GM18520 (cell line): ENCODE results near the gene WWOX.

ENCODE experiments used
- ATAC-seq: cut with Tn5 transposase; IDR thresholded peaks from one replicate; pipeline ENCODE4 v1.9.1; 2021; ENCODE audit not compliant: unreplicated experiment

The WWOX gene

GRCh38 chr16:78292086-78292843 is 192.8 kb downstream of the WWOX start:
- no peak for ATAC-seq

DNA sequence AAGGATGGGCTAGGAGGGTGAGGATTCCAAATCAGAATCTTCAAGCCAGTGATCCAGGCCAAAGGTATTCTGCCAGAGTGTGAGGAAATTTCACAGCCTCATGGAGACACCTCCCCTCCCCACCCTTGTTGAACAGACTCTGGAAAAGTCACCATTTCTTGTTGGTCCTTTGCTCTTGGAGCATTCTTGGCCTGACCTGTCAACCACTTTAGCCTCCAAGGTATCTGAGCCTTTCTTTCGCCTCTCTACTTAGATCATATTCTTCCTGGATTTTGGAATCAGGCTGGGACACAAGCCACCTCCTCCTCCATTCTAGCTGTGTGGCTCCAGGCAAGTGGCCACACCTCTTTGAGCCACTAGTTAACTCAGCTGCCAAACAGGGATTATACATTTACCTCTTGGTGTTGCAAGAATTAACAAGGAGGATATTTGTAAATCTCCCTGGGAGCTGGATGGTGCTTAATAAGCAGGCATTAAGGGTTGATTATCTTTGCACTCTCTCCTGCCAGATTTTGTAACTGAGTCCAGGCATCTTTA is 193.5 kb downstream of the WWOX start:
- ATAC-seq, result no peak

DNA sequence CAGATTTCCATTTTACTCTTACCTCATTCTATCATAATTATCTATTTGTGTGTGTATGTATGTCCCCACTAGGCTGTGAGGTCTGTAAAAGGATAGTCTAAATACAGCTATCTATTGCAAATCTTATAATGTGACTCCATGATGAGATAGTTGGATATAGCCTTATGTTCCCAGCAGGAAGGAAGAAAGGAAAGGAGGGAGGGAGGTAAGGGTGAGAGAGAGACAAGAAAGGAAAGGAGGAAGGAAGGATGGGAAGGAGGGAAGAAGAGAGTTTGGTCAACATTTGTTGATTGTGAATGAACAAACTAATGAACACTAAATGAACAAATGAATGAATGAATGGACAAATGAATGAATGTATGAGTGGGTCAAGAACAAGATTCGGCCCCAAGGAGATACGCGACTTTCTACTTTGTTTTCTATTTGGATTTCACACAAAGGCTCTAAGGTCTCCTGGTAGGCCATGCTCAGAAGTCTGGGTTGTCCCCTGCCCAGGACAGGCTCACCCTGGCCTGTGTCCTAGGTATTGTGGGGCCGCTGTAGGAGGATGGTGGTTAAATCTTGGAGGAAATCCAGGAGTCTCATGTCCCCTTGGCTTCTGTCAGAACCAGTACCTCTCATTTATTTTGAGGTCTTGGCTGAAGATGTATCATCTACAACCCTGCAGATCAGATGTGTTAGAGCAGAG is 195.2 kb downstream of the WWOX start:
- ATAC-seq, result no peak

DNA sequence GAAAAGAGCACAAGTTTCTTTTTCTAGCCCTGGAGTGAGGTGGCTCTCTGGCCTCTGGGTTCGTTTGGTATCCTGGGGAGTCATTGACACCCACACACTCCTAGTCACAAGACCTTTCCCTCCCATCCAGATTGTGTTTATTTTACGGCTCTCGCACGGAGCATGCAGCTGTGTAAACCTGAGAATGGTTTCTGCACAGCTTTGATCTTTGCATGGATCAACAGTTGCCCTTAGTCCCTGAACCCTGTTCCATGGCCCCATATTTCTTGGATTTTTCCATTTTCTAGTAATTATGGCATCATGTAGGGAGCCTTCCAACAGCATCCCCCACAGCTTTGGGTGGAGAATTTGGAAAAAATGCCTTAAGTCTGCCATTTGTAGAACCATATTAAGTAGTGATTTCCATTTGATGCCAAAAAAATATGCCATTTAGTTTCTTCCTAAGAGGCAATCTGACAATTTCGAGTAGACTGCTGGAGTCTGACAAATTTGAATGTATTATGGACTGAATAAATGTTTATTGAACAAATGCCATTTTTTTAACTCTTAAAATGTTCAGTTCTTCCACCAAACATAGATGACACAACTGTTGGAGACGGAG is 197.7 kb downstream of the WWOX start:
- ATAC-seq, result no peak

DNA sequence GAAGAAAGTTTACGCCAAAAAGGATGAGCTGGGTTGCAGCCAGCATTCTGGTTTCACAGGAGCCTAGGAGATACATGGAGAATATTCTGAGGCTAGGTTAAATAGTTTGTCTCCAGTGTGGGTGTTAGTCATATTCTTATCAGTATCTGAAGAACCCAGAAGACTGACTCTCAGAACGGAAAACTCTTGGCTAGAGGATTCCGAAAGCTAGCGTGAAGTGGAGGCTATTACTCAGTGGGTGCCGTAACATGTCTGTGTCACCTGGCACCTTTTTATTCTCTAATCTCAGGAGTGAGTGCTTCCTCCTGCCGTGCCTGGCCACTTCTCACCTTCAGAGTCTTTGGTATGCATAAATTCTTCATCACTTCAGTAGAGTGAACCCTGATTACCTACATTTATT is 199.5 kb downstream of the WWOX start:
- no peak for ATAC-seq

GRCh38 chr16:78300469-78300868 is 201.0 kb downstream of the WWOX start:
- no peak for ATAC-seq

GRCh38 chr16:78303946-78304345 is 204.5 kb downstream of the WWOX start:
- ATAC-seq, result no peak

DNA sequence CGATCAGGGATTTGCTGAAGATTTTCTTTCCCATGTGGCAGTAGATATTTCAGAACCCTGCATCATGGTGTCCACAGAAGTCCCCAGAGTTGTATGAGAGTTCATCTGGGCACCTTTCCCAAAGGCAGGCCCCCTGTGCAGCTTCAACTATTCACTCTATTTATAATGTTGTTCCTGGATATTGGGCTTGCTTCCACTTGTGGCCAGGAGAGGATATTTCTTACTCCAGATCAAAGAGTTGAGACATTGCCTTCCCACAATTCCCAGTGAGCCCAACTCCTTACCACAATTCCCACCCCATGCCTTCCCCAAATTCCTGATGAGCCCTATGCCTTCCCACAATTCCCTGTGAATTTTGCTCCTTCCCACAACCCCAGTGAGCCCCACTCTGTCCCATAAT is 206.9 kb downstream of the WWOX start:
- no peak for ATAC-seq

GRCh38 chr16:78307824-78308528 is 208.5 kb downstream of the WWOX start:
- no peak for ATAC-seq

DNA sequence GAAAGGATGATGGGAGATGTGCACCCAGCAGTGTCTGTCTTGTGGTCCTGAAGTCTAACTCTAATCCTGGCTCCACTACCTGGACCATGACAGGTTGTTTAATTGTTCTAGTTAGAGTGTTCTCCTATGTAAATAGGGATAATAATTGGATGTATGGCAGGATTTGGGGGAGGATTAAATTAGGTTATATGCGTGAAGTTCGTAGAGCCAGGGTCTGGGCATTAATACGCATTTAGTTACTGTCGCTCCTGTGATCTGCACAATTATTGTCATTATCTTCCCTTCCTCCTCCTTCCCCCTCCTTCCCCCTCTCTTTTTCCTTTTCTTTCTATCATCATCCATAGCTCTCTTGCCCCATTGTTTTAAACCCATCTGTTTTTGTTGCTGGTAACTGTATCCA is 210.3 kb downstream of the WWOX start:
- ATAC-seq, result no peak

DNA sequence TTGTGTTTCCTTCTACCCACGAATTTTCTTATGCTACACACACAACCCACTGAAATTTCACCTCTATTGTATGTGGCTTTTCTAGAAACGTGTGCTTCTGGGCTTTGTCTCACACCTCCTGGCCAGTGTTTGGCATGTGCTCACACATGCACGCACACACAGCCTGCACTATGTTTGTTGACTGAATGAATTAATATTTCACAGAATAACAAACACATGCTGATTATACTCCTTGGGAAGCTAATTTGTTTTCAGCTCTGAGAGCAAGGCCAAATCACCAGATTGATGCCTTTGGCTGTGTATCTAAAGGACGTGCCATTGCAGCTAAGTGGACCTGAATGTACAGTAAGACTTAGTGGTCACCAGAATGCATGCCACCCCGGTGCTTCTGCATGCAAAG is 210.7 kb downstream of the WWOX start:
- no peak for ATAC-seq

DNA sequence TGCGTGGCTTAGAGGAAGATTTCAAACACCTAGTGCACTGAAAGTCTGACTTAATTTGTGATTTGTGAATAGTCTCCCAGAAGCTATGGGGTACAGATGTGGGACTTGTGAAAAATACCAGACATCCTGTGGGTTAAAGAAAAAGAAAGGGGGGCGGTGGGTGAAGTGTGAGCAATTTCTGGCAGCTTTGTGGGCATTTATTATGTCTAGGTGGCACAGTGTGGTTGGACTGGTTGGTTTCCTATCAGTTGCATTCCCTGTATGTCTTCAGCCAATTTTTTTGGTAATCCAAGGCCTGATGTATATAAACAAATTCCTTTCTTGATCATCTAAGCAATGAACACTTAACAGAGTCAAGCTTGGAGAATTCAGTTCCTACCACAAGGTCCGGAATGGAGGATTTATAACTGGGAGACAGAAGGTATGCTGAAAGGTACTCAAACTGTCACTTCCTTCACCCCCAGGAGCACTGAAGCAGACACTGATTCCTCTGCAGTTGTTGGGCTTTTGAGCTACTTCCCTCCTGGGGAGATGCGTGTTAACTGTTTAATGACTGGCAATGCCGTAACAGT is 211.6 kb downstream of the WWOX start:
- no peak for ATAC-seq

DNA sequence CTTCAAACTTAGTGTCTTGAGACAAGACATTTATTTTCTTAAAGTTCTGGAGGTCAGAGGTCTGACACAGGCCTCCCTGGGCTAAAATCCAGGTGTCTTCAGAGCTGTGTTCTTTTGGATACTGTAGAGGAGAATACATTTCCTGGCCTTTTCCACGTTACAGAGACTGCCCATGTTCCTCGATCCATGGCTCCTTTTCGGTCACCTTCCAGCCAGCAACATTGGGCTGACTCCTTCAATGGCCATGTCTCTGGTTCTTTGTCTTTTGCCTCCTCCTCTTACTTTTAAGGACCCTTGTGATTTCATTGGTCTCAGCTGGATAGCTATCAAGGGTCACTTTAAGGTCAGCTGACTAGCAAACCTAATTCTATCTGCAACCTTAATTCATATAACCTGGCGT is 212.4 kb downstream of the WWOX start:
- no peak for ATAC-seq

GRCh38 chr16:78317564-78318240 is 218.2 kb downstream of the WWOX start:
- no peak for ATAC-seq

- no peak for ATAC-seq
These were observed 222.3 kb downstream of the WWOX start for GRCh38 chr16:78321620-78322360.

- ATAC-seq, result no peak
These were observed 223.9 kb downstream of the WWOX start for GRCh38 chr16:78323315-78323714.

- no peak for ATAC-seq
These were observed 225.3 kb downstream of the WWOX start for GRCh38 chr16:78324649-78325285.

- ATAC-seq, result no peak
These were observed 226.3 kb downstream of the WWOX start for GRCh38 chr16:78325468-78326352.
